ENCODE results near the gene KIR3DL2.
"Not testable (repeated sequence)": the region's sequence is repeated elsewhere in the genome, so short reads cannot be mapped to it uniquely, and the experiment has no call there.

Gene KIR3DL2

DNA sequence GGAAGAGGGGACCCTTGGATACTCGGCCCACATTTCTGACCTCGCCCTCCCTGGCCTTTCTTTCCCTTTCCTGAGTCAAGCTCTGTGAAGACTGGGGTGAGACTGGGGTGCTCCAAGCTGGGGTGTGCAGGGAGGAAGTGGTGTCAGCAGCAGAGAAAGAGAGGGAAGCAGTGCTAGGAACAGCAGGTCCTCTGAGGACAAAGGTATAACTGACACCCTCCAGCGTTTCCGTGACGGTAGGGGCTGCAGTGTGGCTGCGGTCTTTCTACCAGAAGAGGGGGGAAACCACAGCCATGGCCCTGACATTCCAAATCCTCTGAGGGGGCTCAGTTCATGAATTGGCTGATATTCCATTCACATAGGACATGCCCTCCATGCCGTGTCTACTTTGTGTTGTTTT lies 1.1 kb downstream of the KIR3DL2 start:
- Histone ChIP-seq H3K4me3 (ENCODE audit: low read length) (no peak overlapping the region), H3K9me3 (ENCODE audit: insufficient read depth, low read length) (no peaks in the 10 kb centered on the region), H3K4me2 (ENCODE audit: low read length) (no peak overlapping the region), H3K36me3 (replicated peaks; ENCODE audit: low read depth, low read length) (no peaks in the 10 kb centered on the region), H3K9ac (ENCODE audit: low read length) (no peak overlapping the region), H3K79me2 (ENCODE audit: low read length) (no peaks in the 10 kb centered on the region), H2AFZ (ENCODE audit: low read depth, low read length) (no peak overlapping the region), H3K27ac (ENCODE audit: low read length) (no peak overlapping the region), H4K20me1 (ENCODE audit: insufficient read depth, low read length) (no peaks in the 10 kb centered on the region), H3K4me1 (ENCODE audit: low read length) (no peaks in the 10 kb centered on the region), H3K27me3 (ENCODE audit: low read depth, low read length) (peaks cover 13% of the 10 kb centered on the region)
- no peak for TF ChIP-seq EZH2phosphoT487 (IDR thresholded peaks at IDR 0.05; ENCODE audit: low read depth)
- TF ChIP-seq, protein P1, sequence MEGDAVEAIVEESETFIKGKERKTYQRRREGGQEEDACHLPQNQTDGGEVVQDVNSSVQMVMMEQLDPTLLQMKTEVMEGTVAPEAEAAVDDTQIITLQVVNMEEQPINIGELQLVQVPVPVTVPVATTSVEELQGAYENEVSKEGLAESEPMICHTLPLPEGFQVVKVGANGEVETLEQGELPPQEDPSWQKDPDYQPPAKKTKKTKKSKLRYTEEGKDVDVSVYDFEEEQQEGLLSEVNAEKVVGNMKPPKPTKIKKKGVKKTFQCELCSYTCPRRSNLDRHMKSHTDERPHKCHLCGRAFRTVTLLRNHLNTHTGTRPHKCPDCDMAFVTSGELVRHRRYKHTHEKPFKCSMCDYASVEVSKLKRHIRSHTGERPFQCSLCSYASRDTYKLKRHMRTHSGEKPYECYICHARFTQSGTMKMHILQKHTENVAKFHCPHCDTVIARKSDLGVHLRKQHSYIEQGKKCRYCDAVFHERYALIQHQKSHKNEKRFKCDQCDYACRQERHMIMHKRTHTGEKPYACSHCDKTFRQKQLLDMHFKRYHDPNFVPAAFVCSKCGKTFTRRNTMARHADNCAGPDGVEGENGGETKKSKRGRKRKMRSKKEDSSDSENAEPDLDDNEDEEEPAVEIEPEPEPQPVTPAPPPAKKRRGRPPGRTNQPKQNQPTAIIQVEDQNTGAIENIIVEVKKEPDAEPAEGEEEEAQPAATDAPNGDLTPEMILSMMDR (IDR thresholded peaks at IDR 0.05; ENCODE audit: low read depth, low read length) = no peak

DNA sequence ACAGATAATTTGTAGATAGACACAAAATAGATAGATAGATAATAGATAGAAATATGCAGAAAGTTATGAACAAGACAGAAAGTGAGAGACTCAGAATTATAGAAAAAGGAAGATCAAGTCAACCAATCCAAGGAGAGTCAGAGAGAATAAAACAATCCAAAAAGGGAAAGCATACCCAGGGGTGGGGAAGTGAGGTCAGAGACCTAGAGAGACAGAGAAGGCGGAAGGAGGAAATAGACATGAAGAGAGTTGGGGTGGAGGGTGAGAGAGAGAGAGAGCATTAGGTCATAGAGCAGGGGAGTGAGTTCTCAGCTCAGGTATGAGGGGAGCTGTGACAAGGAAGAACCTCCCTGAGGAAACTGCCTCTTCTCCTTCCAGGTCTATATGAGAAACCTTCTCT lies 5.0 kb downstream of the KIR3DL2 start:
- peaks cover 25% of the 10 kb centered on the region for H3K27me3 ChIP-seq (ENCODE audit: low read depth, low read length)
- H3K4me1 ChIP-seq (ENCODE audit: low read length); H3K4me2 ChIP-seq (ENCODE audit: low read length); H3K79me2 ChIP-seq (ENCODE audit: low read length); H3K4me3 ChIP-seq (ENCODE audit: low read length); H4K20me1 ChIP-seq (ENCODE audit: insufficient read depth, low read length); H3K9ac ChIP-seq (ENCODE audit: low read length); H3K36me3 ChIP-seq (replicated peaks; ENCODE audit: low read depth, low read length); H2AFZ ChIP-seq (ENCODE audit: low read depth, low read length); H3K9me3 ChIP-seq (ENCODE audit: insufficient read depth, low read length); H3K27ac ChIP-seq (ENCODE audit: low read length): not testable (repeated sequence)

DNA sequence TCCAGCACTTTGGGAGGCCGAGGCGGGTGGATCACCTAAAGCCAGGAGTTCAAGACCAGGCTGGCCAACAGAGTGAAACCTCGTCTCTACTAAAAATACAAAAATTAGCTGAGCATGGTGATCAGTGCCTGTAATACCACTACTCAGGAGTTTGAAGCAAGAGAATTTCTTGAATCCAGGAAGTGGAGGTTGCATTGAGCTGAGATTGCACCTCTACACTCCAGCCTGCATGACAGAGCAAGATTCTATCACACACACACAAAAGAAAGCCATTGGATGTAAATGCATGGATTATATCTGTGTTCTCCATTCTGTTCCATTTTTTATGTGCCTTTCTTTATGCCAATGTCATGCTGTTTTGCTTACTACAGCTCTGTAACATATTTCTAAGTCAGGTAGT lies 8.2 kb downstream of the KIR3DL2 start:
- not testable (repeated sequence) for H3K9me3 ChIP-seq (ENCODE audit: insufficient read depth, low read length); H3K36me3 ChIP-seq (replicated peaks; ENCODE audit: low read depth, low read length); H4K20me1 ChIP-seq (ENCODE audit: insufficient read depth, low read length)

DNA sequence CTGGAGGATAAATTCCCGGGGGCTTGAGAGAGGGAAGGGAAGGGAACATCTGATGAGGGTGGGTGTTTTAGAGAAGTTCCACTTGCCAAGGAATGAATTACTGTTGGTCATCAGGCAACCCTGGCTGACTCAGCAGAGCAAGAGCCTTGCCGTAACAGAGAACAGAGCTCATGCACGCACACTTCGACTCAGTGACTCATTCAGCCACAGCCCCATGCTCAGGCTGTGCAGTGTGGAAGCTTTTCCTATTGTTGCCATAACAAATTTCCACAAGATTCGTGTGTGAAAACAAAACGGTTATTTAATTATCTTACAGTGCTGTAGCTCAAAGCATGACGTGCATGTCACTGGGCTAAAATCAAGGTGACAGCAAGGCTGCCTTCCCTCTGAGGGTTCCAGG lies 9.2 kb downstream of the KIR3DL2 start:
- not testable (repeated sequence) for H2AFZ ChIP-seq (ENCODE audit: low read depth, low read length); H3K27ac ChIP-seq (ENCODE audit: low read length); H3K4me1 ChIP-seq (ENCODE audit: low read length); H3K4me2 ChIP-seq (ENCODE audit: low read length); H3K9me3 ChIP-seq (ENCODE audit: insufficient read depth, low read length); H3K9ac ChIP-seq (ENCODE audit: low read length); H3K4me3 ChIP-seq (ENCODE audit: low read length); H3K79me2 ChIP-seq (ENCODE audit: low read length); H4K20me1 ChIP-seq (ENCODE audit: insufficient read depth, low read length); H3K36me3 ChIP-seq (replicated peaks; ENCODE audit: low read depth, low read length)
- H3K27me3 ChIP-seq (ENCODE audit: low read depth, low read length) = peaks cover 24% of the 10 kb centered on the region

More for the DNA sequence above, 8.2 kb downstream of the KIR3DL2 start:
- H3K27me3 ChIP-seq (ENCODE audit: low read depth, low read length) = peaks cover 24% of the 10 kb centered on the region
- H3K4me2 ChIP-seq (ENCODE audit: low read length); H2AFZ ChIP-seq (ENCODE audit: low read depth, low read length); H3K79me2 ChIP-seq (ENCODE audit: low read length); H3K27ac ChIP-seq (ENCODE audit: low read length); H3K9ac ChIP-seq (ENCODE audit: low read length); H3K4me1 ChIP-seq (ENCODE audit: low read length); H3K4me3 ChIP-seq (ENCODE audit: low read length): not testable (repeated sequence)

DNA sequence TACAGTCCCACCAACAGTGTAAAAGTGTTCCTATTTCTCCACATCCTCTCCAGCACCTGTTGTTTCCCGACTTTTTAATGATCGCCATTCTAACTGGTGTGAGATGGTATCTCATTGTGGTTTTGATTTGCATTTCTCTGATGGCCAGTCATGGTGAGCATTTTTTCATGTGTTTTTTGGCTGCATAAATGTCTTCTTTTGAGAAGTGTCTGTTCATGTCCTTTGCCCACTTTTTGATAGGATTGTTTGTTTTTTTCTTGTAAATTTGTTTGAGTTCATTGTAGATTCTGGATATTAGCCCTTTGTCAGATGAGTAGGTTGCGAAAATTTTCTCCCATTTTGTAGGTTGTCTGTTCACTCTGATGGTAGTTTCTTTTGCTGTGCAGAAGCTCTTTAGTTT lies 13.2 kb downstream of the KIR3DL2 start:
- not testable (repeated sequence) for H3K4me1 ChIP-seq (ENCODE audit: low read length); H3K79me2 ChIP-seq (ENCODE audit: low read length); H3K9ac ChIP-seq (ENCODE audit: low read length); H3K9me3 ChIP-seq (ENCODE audit: insufficient read depth, low read length); H3K27ac ChIP-seq (ENCODE audit: low read length); H2AFZ ChIP-seq (ENCODE audit: low read depth, low read length); H3K4me2 ChIP-seq (ENCODE audit: low read length); H3K4me3 ChIP-seq (ENCODE audit: low read length); H3K36me3 ChIP-seq (replicated peaks; ENCODE audit: low read depth, low read length); H4K20me1 ChIP-seq (ENCODE audit: insufficient read depth, low read length)
- peaks cover 20% of the 10 kb centered on the region for H3K27me3 ChIP-seq (ENCODE audit: low read depth, low read length)

DNA sequence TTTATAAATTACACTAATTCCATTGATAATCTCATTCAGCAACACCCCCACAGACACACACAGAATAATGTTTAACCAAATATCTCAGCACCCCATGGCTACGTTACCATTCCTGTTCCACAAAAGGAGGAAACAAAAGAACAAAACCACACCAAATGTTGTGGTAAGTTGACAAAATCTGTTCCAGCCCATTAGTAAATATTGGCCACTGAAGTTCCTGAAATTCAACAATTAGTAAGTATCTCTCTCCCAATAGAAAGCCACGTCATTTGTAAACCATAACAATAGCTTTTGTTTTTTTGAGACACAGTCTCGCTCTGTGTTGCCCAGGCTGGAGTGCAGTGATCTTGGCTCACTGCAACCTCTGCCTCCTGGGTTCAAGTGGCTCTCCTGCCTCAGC lies 21.5 kb downstream of the KIR3DL2 start:
- no peak overlapping the region for H3K27ac ChIP-seq (ENCODE audit: low read length)
- TF ChIP-seq, protein P1 (IDR thresholded peaks at IDR 0.05; ENCODE audit: low read depth, low read length) = no peak
- TF ChIP-seq EZH2phosphoT487 (IDR thresholded peaks at IDR 0.05; ENCODE audit: low read depth) = no peak
- H3K9ac ChIP-seq (ENCODE audit: low read length) = no peak overlapping the region
- H2AFZ ChIP-seq (ENCODE audit: low read depth, low read length) = no peak overlapping the region
- no peaks in the 10 kb centered on the region for H4K20me1 ChIP-seq (ENCODE audit: insufficient read depth, low read length)
- peaks cover 27% of the 10 kb centered on the region for H3K27me3 ChIP-seq (ENCODE audit: low read depth, low read length)
- H3K4me3 ChIP-seq (ENCODE audit: low read length) = no peak overlapping the region
- peaks cover 6% of the 10 kb centered on the region for H3K4me1 ChIP-seq (ENCODE audit: low read length)
- no peaks in the 10 kb centered on the region for H3K36me3 ChIP-seq (replicated peaks; ENCODE audit: low read depth, low read length)
- no peaks in the 10 kb centered on the region for H3K79me2 ChIP-seq (ENCODE audit: low read length)
- no peak overlapping the region for H3K4me2 ChIP-seq (ENCODE audit: low read length)
- no peaks in the 10 kb centered on the region for H3K9me3 ChIP-seq (ENCODE audit: insufficient read depth, low read length)

Data from OCI-LY3 (cell line).